HepG2 (cell line): ENCODE data around the gene MTA1. TPM values are rescaled to one million over a fixed set of nuclear protein-coding genes. Genes with fewer than 3 reads are reported as not detected.
A peak's percentile ranks its signal among the peaks of the same experiment; 100 is the strongest.

ENCODE experiments used
- AGO2 ChIP-seq: fragments of 200-400 bp; formaldehyde crosslinking; optimal IDR thresholded peaks from 2 replicates; pipeline ENCODE3; 2017; ENCODE audit warnings: mild to moderate bottlenecking, low read depth, low read length, moderate library complexity
- CBFB ChIP-seq: sonication (generic); formaldehyde crosslinking; IDR thresholded peaks from 2 replicates; pipeline ENCODE4 v1.4.0; 2020; ENCODE audit warnings: missing genetic modification reagents
- HOXA9 ChIP-seq: sonication (generic); formaldehyde crosslinking; IDR thresholded peaks from 2 replicates; pipeline ENCODE4 v1.8.1; 2022; ENCODE audit warnings: missing genetic modification reagents, mild to moderate bottlenecking, moderate library complexity, borderline replicate concordance
- NFYC ChIP-seq: IDR thresholded peaks from 2 replicates; pipeline ENCODE4 v1.6.1; 2016; ENCODE audit warnings: missing genetic modification reagents, missing compliant biosample characterization
- PAWR ChIP-seq: sonication (generic); formaldehyde crosslinking; IDR thresholded peaks from 2 replicates; pipeline ENCODE4 v1.4.0; 2020; ENCODE audit warnings: missing genetic modification reagents, mild to moderate bottlenecking, borderline replicate concordance
- RAD51 ChIP-seq: fragments of 450-650 bp; IDR thresholded peaks from 2 replicates; pipeline ENCODE4 v1.6.1; 2016; ENCODE audit warnings: borderline replicate concordance
- RFX3 ChIP-seq: IDR thresholded peaks from 2 replicates; pipeline ENCODE4 v1.6.1; 2016; ENCODE audit warnings: missing biosample characterization, missing genetic modification reagents
- THAP11 ChIP-seq: IDR thresholded peaks from 2 replicates; pipeline ENCODE4 v1.6.1; 2016; ENCODE audit warnings: missing biosample characterization, missing genetic modification reagents
- ZFP62 ChIP-seq: sonication (generic); formaldehyde crosslinking; IDR thresholded peaks from 2 replicates; pipeline ENCODE4 v1.4.0; 2020; ENCODE audit warnings: missing genetic modification reagents
- ZNF335 ChIP-seq: sonication (generic); formaldehyde crosslinking; IDR thresholded peaks from 2 replicates; pipeline ENCODE4 v1.4.0; 2020; ENCODE audit warnings: missing genetic modification reagents
- ZNF567 ChIP-seq: sonication (generic); formaldehyde crosslinking; IDR thresholded peaks from 2 replicates; pipeline ENCODE4 v1.8.1; 2023; ENCODE audit warnings: mild to moderate bottlenecking, missing genetic modification reagents, borderline replicate concordance
- ZNF670 ChIP-seq: sonication (generic); formaldehyde crosslinking; IDR thresholded peaks from 2 replicates; pipeline ENCODE4 v1.8.0; 2022; ENCODE audit warnings: mild to moderate bottlenecking, missing genetic modification reagents, borderline replicate concordance
- ZNF768 ChIP-seq: sonication (generic); formaldehyde crosslinking; IDR thresholded peaks from 2 replicates; pipeline ENCODE4 v1.4.0; 2020; ENCODE audit warnings: missing genetic modification reagents
- ZNF776 ChIP-seq: sonication (generic); formaldehyde crosslinking; IDR thresholded peaks from 2 replicates; pipeline ENCODE4 v1.4.0; 2020; ENCODE audit warnings: mild to moderate bottlenecking, missing genetic modification reagents
- polyA plus RNA-seq, 8 experiments: library from polyadenylated mRNA; depleted of rRNA in 3 of 8; stranded (reverse) in 7 of 8; unstranded in 1 of 8; fragments of >200 nt; fragmentation: Illumina TruSeq in 4 of 8; extraction: Trizol in 4 of 8; gene quantifications; 2 replicates each; pipeline versions ENCODE4 v1.2.1 to v1.2.3, GENCODE V29; 2011 to 2016; ENCODE audit warnings: low read depth in 4 of 8, missing spikeins in 1 of 8, mixed read lengths in 1 of 8; ENCODE audit not compliant: insufficient read depth in 1 of 8
- total RNA-seq, 5 experiments: library from RNA; depleted of rRNA; stranded (reverse); fragments of >200 nt; fragmentation: Illumina TruSeq; extraction: Trizol; gene quantifications; 2 replicates each; pipeline ENCODE4 v1.2.3, GENCODE V29; 2016; ENCODE audit warnings: low read depth in 1 of 5
- TF ChIP-seq, protein P1 (sequence below): sonication (generic); formaldehyde crosslinking; IDR thresholded peaks from 2 replicates; pipeline ENCODE4 v1.4.0; 2020; ENCODE audit warnings: mild to moderate bottlenecking, missing genetic modification reagents
- TF ChIP-seq, protein P2 (sequence below): sonication (generic); formaldehyde crosslinking; IDR thresholded peaks from 2 replicates; pipeline ENCODE4 v1.8.1; 2023; ENCODE audit warnings: missing genetic modification reagents, mild to moderate bottlenecking, borderline replicate concordance
- TF ChIP-seq, protein P3 (sequence below): sonication (generic); formaldehyde crosslinking; IDR thresholded peaks from 2 replicates; pipeline ENCODE4 v1.5.1; 2020; ENCODE audit warnings: missing genetic modification reagents, mild to moderate bottlenecking, borderline replicate concordance
- TF ChIP-seq, protein P4 (sequence below): sonication (generic); formaldehyde crosslinking; IDR thresholded peaks from 2 replicates; pipeline ENCODE4 v1.8.0; 2022; ENCODE audit warnings: mild to moderate bottlenecking, missing genetic modification reagents, moderate library complexity

The MTA1 gene
- total and polyA plus RNA-seq, 2 of the 13 experiments (the other 11 are each of a cell fraction or from before 2014, with no cell fraction given): 35.2 to 85.8 TPM

DNA sequence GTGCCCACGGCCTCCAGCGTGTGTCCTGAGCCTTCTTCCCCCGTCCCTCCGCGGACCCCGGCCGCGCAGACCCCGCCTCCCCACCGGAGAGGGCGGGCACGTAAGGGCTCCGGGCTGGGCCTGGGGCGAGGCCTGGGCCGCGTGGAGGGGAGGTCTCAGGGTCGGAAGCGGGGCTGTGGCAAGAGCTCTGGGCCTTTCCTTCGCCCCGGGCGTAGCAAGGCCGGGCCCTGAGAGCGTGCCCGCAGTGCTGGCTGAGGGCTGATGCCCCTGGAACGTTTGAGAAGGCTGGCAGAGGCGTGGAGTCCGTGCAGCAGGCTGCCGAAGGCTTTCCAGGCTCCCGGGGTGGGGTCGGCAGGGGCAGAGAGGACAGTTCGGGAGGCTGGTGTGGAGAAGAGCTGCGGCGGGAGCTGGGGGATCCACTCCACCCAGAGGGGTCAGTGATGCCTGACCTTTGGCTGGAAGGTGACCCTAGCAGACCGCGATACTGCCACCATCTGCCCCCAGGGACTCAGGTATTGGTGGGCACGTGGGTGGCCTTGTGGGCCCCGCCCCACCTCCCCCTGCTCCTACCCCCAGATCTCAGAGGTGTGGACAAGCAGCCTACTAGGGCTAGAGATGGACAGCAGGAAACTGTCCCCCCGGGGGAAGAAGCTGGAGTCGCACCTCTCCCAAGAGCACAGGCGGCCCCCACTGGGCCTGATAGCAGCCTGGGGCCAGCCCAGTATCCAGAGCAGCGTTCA, 20.7 kb upstream of the MTA1 start (continued):
- TF ChIP-seq, protein P1, sequence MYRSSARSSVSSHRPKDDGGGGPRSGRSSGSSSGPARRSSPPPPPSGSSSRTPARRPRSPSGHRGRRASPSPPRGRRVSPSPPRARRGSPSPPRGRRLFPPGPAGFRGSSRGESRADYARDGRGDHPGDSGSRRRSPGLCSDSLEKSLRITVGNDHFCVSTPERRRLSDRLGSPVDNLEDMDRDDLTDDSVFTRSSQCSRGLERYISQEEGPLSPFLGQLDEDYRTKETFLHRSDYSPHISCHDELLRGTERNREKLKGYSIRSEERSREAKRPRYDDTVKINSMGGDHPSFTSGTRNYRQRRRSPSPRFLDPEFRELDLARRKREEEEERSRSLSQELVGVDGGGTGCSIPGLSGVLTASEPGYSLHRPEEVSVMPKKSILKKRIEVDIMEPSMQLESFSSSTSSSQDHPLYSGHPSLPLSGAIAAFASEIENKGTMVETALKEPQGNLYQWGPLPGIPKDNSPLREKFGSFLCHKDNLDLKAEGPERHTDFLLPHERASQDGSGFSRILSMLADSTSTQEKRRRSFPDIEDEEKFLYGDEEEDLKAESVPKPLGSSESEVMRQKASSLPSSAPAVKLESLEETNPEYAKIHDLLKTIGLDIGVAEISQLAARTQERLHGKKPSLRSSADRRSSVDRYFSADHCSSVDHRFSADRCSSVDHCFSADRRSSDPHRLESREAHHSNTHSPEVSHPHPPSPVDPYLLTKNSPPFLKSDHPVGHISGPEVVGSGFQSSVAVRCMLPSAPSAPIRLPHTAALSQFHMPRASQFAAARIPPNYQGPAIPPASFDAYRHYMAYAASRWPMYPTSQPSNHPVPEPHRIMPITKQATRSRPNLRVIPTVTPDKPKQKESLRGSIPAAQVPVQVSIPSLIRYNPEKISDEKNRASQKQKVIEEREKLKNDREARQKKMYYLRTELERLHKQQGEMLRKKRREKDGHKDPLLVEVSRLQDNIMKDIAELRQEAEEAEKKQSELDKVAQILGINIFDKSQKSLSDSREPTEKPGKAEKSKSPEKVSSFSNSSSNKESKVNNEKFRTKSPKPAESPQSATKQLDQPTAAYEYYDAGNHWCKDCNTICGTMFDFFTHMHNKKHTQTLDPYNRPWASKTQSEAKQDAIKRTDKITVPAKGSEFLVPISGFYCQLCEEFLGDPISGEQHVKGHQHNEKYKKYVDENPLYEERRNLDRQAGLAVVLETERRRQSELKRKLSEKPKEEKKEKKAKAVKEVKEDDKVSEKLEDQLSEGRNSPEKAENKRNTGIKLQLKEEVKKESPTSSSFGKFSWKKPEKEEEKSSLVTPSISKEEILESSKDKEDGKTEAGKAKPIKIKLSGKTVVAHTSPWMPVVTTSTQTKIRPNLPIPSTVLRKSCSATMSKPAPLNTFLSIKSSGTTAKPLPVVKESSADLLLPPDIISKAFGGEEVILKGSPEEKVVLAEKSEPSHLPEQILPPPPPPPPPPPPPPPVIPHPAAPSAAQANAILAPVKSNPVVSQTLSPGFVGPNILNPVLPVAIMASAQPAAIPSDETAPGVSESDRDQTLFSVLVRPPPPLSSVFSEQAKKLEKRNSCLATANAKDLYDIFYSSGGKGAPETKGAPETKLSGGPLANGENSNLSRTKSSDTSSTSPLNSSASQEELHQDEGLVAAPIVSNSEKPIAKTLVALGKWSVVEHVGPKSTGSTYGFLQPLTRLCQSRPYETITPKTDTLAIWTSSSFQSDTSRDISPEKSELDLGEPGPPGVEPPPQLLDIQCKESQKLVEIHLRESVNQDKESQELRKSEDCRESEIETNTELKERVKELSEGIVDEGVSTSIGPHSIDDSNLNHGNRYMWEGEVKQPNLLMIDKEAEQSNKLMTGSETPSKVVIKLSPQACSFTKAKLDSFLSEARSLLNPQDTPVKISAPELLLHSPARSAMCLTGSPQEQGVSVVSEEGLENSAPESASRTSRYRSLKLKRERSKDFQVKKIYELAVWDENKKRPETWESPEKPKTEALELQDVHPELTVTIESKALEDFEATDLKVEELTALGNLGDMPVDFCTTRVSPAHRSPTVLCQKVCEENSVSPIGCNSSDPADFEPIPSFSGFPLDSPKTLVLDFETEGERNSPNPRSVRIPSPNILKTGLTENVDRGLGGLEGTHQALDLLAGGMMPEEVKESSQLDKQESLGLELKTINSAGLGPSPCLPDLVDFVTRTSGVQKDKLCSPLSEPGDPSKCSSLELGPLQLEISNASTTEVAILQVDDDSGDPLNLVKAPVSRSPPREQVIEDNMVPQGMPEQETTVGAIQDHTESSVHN (CRISPR knock-in tag): peak; percentile 53; the same call in 1 of the 2 replicates
- TF ChIP-seq ZNF776: no peak; the same call in 1 of the 2 replicates
- TF ChIP-seq, protein P2, sequence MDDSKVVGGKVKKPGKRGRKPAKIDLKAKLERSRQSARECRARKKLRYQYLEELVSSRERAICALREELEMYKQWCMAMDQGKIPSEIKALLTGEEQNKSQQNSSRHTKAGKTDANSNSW: peak; percentile 83; the same call in 1 of the 2 replicates
- TF ChIP-seq PAWR (CRISPR knock-in tag): no peak
- no peak; the same call in 1 of the 2 replicates for TF ChIP-seq ZNF768 (CRISPR knock-in tag)
- TF ChIP-seq RFX3 (CRISPR knock-in tag): no peak
- no peak for TF ChIP-seq RAD51
- no peak for TF ChIP-seq ZFP62 (CRISPR knock-in tag)
- peak; percentile 74 for TF ChIP-seq AGO2
- TF ChIP-seq ZNF670 (CRISPR knock-in tag): no peak
- TF ChIP-seq HOXA9 (CRISPR knock-in tag): no peak; the same call in 1 of the 2 replicates
- no peak for TF ChIP-seq ZNF567
- TF ChIP-seq CBFB: no peak
- no peak for TF ChIP-seq NFYC (CRISPR knock-in tag)
- TF ChIP-seq, protein P3, sequence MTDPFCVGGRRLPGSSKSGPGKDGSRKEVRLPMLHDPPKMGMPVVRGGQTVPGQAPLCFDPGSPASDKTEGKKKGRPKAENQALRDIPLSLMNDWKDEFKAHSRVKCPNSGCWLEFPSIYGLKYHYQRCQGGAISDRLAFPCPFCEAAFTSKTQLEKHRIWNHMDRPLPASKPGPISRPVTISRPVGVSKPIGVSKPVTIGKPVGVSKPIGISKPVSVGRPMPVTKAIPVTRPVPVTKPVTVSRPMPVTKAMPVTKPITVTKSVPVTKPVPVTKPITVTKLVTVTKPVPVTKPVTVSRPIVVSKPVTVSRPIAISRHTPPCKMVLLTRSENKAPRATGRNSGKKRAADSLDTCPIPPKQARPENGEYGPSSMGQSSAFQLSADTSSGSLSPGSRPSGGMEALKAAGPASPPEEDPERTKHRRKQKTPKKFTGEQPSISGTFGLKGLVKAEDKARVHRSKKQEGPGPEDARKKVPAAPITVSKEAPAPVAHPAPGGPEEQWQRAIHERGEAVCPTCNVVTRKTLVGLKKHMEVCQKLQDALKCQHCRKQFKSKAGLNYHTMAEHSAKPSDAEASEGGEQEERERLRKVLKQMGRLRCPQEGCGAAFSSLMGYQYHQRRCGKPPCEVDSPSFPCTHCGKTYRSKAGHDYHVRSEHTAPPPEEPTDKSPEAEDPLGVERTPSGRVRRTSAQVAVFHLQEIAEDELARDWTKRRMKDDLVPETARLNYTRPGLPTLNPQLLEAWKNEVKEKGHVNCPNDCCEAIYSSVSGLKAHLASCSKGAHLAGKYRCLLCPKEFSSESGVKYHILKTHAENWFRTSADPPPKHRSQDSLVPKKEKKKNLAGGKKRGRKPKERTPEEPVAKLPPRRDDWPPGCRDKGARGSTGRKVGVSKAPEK (CRISPR knock-in tag): peak; percentile 82; the same call in 1 of the 2 replicates
- TF ChIP-seq, protein P4, sequence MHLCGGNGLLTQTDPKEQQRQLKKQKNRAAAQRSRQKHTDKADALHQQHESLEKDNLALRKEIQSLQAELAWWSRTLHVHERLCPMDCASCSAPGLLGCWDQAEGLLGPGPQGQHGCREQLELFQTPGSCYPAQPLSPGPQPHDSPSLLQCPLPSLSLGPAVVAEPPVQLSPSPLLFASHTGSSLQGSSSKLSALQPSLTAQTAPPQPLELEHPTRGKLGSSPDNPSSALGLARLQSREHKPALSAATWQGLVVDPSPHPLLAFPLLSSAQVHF (CRISPR knock-in tag): peak; percentile 94
- no peak; the same call in 1 of the 2 replicates for TF ChIP-seq THAP11
- no peak for TF ChIP-seq ZNF335
